ENCODE measurements around the gene TMEM132D. TPM values are rescaled to one million over a fixed set of nuclear protein-coding genes. Genes with fewer than 3 reads are reported as not detected.

Gene TMEM132D
- total RNA-seq, 2 donors from 2014 or later, result 4.4 to 14.2 TPM

- Mint-ChIP-seq H3K4me3 (no peak overlapping the region), H3K27me3 (ENCODE audit: insufficient read depth) (no peaks in the 10 kb centered on the region), H3K36me3 (ENCODE audit: low read depth) (no peaks in the 10 kb centered on the region), H3K4me1 (no peaks in the 10 kb centered on the region), H3K9me3 (peaks cover 3% of the 10 kb centered on the region), H3K27ac (no peak overlapping the region)
- Histone ChIP-seq H3K4me1 (ENCODE audit: control insufficient read depth, insufficient read depth, low read length) (no peaks in the 10 kb centered on the region), H3K27me3 (ENCODE audit: control insufficient read depth, insufficient read depth, low read length, poor library complexity, severe bottlenecking) (no peaks in the 10 kb centered on the region), H3K9ac (ENCODE audit: extremely low read depth, low read length, poor library complexity, severe bottlenecking) (no peak overlapping the region), H3K36me3 (ENCODE audit: control insufficient read depth, insufficient read depth, low read length) (no peaks in the 10 kb centered on the region), H3K9me3 (ENCODE audit: control insufficient read depth, low read length) (no peaks in the 10 kb centered on the region), H3K27ac (ENCODE audit: low read depth, low read length) (no peak overlapping the region), H3K4me3 (ENCODE audit: low read length) (no peak overlapping the region)
- WGBS, 2 experiments (ENCODE audit: insufficient coverage in 1 of 2, insufficient read length in 1 of 2), result 93 to 96% methylated on average over 7 to 8 of the region's 8 CpGs
- TF ChIP-seq CTCF (conservative IDR thresholded peaks at IDR 0.05), result no peak
- no peak for DNase-seq
Measured at GRCh38 chr12:129300011-129300410, 603.8 kb downstream of the TMEM132D start.

- Mint-ChIP-seq H3K9me3 (peaks cover 5% of the 10 kb centered on the region), H3K36me3 (ENCODE audit: low read depth) (no peaks in the 10 kb centered on the region), H3K27me3 (ENCODE audit: insufficient read depth) (no peaks in the 10 kb centered on the region), H3K4me1 (no peaks in the 10 kb centered on the region), H3K4me3 (no peak overlapping the region), H3K27ac (no peak overlapping the region)
- H3K27me3 ChIP-seq (ENCODE audit: control insufficient read depth, insufficient read depth, low read length, poor library complexity, severe bottlenecking), result no peaks in the 10 kb centered on the region
- H3K27ac ChIP-seq (ENCODE audit: low read depth, low read length), result no peak overlapping the region
- H3K4me1 ChIP-seq (ENCODE audit: control insufficient read depth, insufficient read depth, low read length), result no peaks in the 10 kb centered on the region
- H3K9ac ChIP-seq (ENCODE audit: extremely low read depth, low read length, poor library complexity, severe bottlenecking), result no peak overlapping the region
- 90 to 92% methylated on average over 2 to 5 of the region's 5 CpGs for WGBS, 2 experiments (ENCODE audit: insufficient coverage in 1 of 2, insufficient read length in 1 of 2)
- no peak overlapping the region for H3K4me3 ChIP-seq (ENCODE audit: low read length)
- TF ChIP-seq CTCF (conservative IDR thresholded peaks at IDR 0.05), result no peak
- no peak for DNase-seq
- H3K9me3 ChIP-seq (ENCODE audit: control insufficient read depth, low read length), result no peaks in the 10 kb centered on the region
- no peaks in the 10 kb centered on the region for H3K36me3 ChIP-seq (ENCODE audit: control insufficient read depth, insufficient read depth, low read length)
Measured at GRCh38 chr12:129298921-129299320, 604.9 kb downstream of the TMEM132D start.

- H3K4me1 Mint-ChIP-seq, result no peaks in the 10 kb centered on the region
- DNase-seq, result no peak
- no peaks in the 10 kb centered on the region for H3K9me3 ChIP-seq (ENCODE audit: control insufficient read depth, low read length)
- H3K27ac Mint-ChIP-seq, result no peak overlapping the region
- no peak overlapping the region for H3K27ac ChIP-seq (ENCODE audit: low read depth, low read length)
- no peaks in the 10 kb centered on the region for H3K27me3 ChIP-seq (ENCODE audit: control insufficient read depth, insufficient read depth, low read length, poor library complexity, severe bottlenecking)
- H3K27me3 Mint-ChIP-seq (ENCODE audit: insufficient read depth), result no peaks in the 10 kb centered on the region
- H3K4me3 Mint-ChIP-seq, result no peak overlapping the region
- H3K9me3 Mint-ChIP-seq, result peaks cover 5% of the 10 kb centered on the region
- H3K4me3 ChIP-seq (ENCODE audit: low read length), result no peak overlapping the region
- H3K4me1 ChIP-seq (ENCODE audit: control insufficient read depth, insufficient read depth, low read length), result no peaks in the 10 kb centered on the region
- TF ChIP-seq CTCF (conservative IDR thresholded peaks at IDR 0.05), result no peak
- H3K36me3 ChIP-seq (ENCODE audit: control insufficient read depth, insufficient read depth, low read length), result no peaks in the 10 kb centered on the region
- H3K36me3 Mint-ChIP-seq (ENCODE audit: low read depth), result no peaks in the 10 kb centered on the region
- H3K9ac ChIP-seq (ENCODE audit: extremely low read depth, low read length, poor library complexity, severe bottlenecking), result no peak overlapping the region
Measured at GRCh38 chr12:129296671-129297070, 607.2 kb downstream of the TMEM132D start.
